CD14-positive monocyte (primary cell): ENCODE data around the gene PFN3. TPM values are rescaled to one million over a fixed set of nuclear protein-coding genes. Genes with fewer than 3 reads are reported as not detected.

Source experiments
- DNase-seq, 3 donors: peaks; one replicate each; pipeline ENCODE4 v3.0.0-alpha.2; 2011 to 2022
- H2AFZ ChIP-seq: 2 replicates; pipeline ENCODE4 v1.6.0; 2012; ENCODE audit warnings: mild to moderate bottlenecking, low read depth, low read length, inconsistent platforms; ENCODE audit not compliant: insufficient read depth, poor library complexity, severe bottlenecking
- H3K27ac ChIP-seq, 2 donors: 1 replicate in 1 of 2; 2 replicates in 1 of 2; pipeline ENCODE4 v1.5.1; 2012 to 2013; ENCODE audit warnings: low read length in 2 of 2, control low read depth in 1 of 2, inconsistent platforms in 1 of 2, low read depth in 1 of 2, mild to moderate bottlenecking in 1 of 2
- H3K27me3 ChIP-seq, 2 donors: one replicate each; pipeline versions ENCODE4 v1.6.0 to v1.6.1; 2011 to 2013; ENCODE audit warnings: low read length in 2 of 2; ENCODE audit not compliant: control insufficient read depth in 2 of 2, insufficient read depth in 2 of 2
- H3K36me3 ChIP-seq, 2 donors: replicated peaks in 1 of 2; 1 replicate in 1 of 2; 2 replicates in 1 of 2; pipeline versions ENCODE4 v1.5.1 to v1.6.1; 2012 to 2013; ENCODE audit warnings: low read length in 2 of 2, control low read depth in 1 of 2, inconsistent platforms in 1 of 2, mild to moderate bottlenecking in 1 of 2; ENCODE audit not compliant: insufficient read depth in 2 of 2, control insufficient read depth in 1 of 2
- H3K4me1 ChIP-seq, 2 donors: 1 replicate in 1 of 2; 2 replicates in 1 of 2; pipeline versions ENCODE4 v1.5.1 to v1.6.1; 2012 to 2013; ENCODE audit warnings: low read length in 2 of 2, control low read depth in 1 of 2, inconsistent platforms in 1 of 2, mild to moderate bottlenecking in 1 of 2, moderate library complexity in 1 of 2; ENCODE audit not compliant: insufficient read depth in 2 of 2, control insufficient read depth in 1 of 2
- H3K4me2 ChIP-seq: replicated peaks from 2 replicates; pipeline ENCODE3; 2012; ENCODE audit warnings: low read length, moderate library complexity, mild to moderate bottlenecking; ENCODE audit not compliant: poor library complexity, severe bottlenecking; ENCODE audit errors: extremely low read depth
- H3K4me3 ChIP-seq, 3 experiments: fragments of 200-600 bp in 1 of 3; sonication (generic) in 1 of 3; replicated peaks in 1 of 3; 1 replicate in 2 of 3; 2 replicates in 1 of 3; pipeline ENCODE4 v1.5.1; 2011 to 2013; ENCODE audit warnings: low read length in 3 of 3, mild to moderate bottlenecking in 3 of 3, control low read depth in 2 of 3, low read depth in 2 of 3, inconsistent platforms in 1 of 3, moderate library complexity in 1 of 3
- H3K79me2 ChIP-seq: 2 replicates; pipeline ENCODE4 v1.6.0; 2012; ENCODE audit warnings: mild to moderate bottlenecking, control low read depth, inconsistent platforms, low read length, moderate library complexity; ENCODE audit not compliant: insufficient read depth
- H3K9ac ChIP-seq: 2 replicates; pipeline ENCODE4 v1.6.0; 2017; ENCODE audit warnings: low read length, mild to moderate bottlenecking; ENCODE audit not compliant: insufficient read depth, poor library complexity, severe bottlenecking
- H3K9me3 ChIP-seq, 2 donors: replicated peaks in 1 of 2; 1 replicate in 1 of 2; 2 replicates in 1 of 2; pipeline versions ENCODE4 v1.5.1 to v1.6.1; 2012 to 2013; ENCODE audit warnings: low read length in 2 of 2, control low read depth in 1 of 2; ENCODE audit not compliant: control insufficient read depth in 1 of 2, insufficient read depth in 1 of 2
- H4K20me1 ChIP-seq: 2 replicates; pipeline ENCODE4 v1.6.0; 2012; ENCODE audit warnings: mild to moderate bottlenecking, low read length, control low read depth, moderate library complexity; ENCODE audit not compliant: insufficient read depth
- H3K27ac Mint-ChIP-seq, 7 donors: one replicate each; pipeline ENCODE4 v1.8.0; 2020; ENCODE audit warnings: mild to moderate bottlenecking in 7 of 7, mixed read lengths in 7 of 7, moderate library complexity in 6 of 7, inconsistent platforms in 2 of 7
- H3K27me3 Mint-ChIP-seq, 3 donors: one replicate each; pipeline ENCODE4 v1.8.0; 2021 to 2022; ENCODE audit warnings: low read depth in 3 of 3, mild to moderate bottlenecking in 3 of 3, mixed read lengths in 3 of 3, moderate library complexity in 3 of 3, inconsistent platforms in 1 of 3
- H3K36me3 Mint-ChIP-seq, 2 donors: one replicate each; pipeline ENCODE4 v1.8.0; 2020; ENCODE audit warnings: mixed read lengths in 2 of 2, inconsistent platforms in 1 of 2, mild to moderate bottlenecking in 1 of 2
- H3K4me1 Mint-ChIP-seq: one replicate; pipeline ENCODE4 v1.8.0; 2020; ENCODE audit warnings: mild to moderate bottlenecking, mixed read lengths
- H3K4me3 Mint-ChIP-seq, 2 donors: one replicate each; pipeline ENCODE4 v1.8.0; 2020; ENCODE audit warnings: mild to moderate bottlenecking in 2 of 2, mixed read lengths in 2 of 2, moderate library complexity in 1 of 2
- H3K9me3 Mint-ChIP-seq, 7 donors: one replicate each; pipeline ENCODE4 v1.8.0; 2020 to 2022; ENCODE audit warnings: mixed read lengths in 7 of 7, mild to moderate bottlenecking in 6 of 7, moderate library complexity in 6 of 7, inconsistent platforms in 2 of 7
- CTCF ChIP-seq: fragments of 200-600 bp; IDR thresholded peaks from one replicate; pipeline ENCODE4 v1.8.0; 2022; ENCODE audit warnings: antibody characterized with exemption, mild to moderate bottlenecking
- WGBS: methylation state at CpG from one replicate; pipeline ENCODE4 v1.1.5; 2013; ENCODE audit warnings: missing lambda C conversion rate; ENCODE audit not compliant: insufficient coverage; 5-methylcytosine and 5-hydroxymethylcytosine counted together
- intact Hi-C, 2 donors: fragments of 100-400 bp; cut with micrococcal nuclease; formaldehyde crosslinking; loops; one replicate each; pipeline versions ENCODE4 v1.15.0 to v1.15.1; 2023
- polyA plus RNA-seq, 3 donors: library from polyadenylated mRNA; depleted of rRNA in 1 of 3; unstranded in 2 of 3; stranded (reverse) in 1 of 3; fragments of 300-500 nt in 2 of 3; fragments of >200 nt in 1 of 3; fragmentation: Illumina TruSeq in 2 of 3; gene quantifications; 1 replicate in 2 of 3; 2 replicates in 1 of 3; pipeline ENCODE4 v1.2.3, GENCODE V29; 2012 to 2021

The PFN3 gene
- polyA plus RNA-seq, 3 donors, result not detected

GRCh38 chr5:177357146-177357458, 43.4 kb downstream of the PFN3 start:
- H3K27ac Mint-ChIP-seq, result peak overlapping the region; percentile 63 to 96 (median 94)
- peak overlapping the region in 1 of 3 experiments; percentile 96 for H3K4me3 ChIP-seq

GRCh38 chr5:177356746-177357145, 43.7 kb downstream of the PFN3 start:
- H3K4me3 ChIP-seq, result peak overlapping the region in 1 of 3 experiments; percentile 96
- H3K4me3 Mint-ChIP-seq, result peak overlapping the region; percentile 15 to 16
- peaks cover 93 to 100% of the 10 kb centered on the region in 2 donors for H3K4me1 ChIP-seq
- no peak overlapping the region for H3K27ac ChIP-seq
- peaks cover 3 to 11% (median 7%) of the 10 kb centered on the region in 7 donors for H3K9me3 Mint-ChIP-seq
- peak overlapping the region in 2 of 7 donors; percentile 32 to 86 for H3K27ac Mint-ChIP-seq
- H3K4me1 Mint-ChIP-seq, result peaks cover 91% of the 10 kb centered on the region
- peaks cover 44% of the 10 kb centered on the region for H3K79me2 ChIP-seq
- H3K9ac ChIP-seq, result no peak overlapping the region
- H3K36me3 ChIP-seq, result peaks cover 2 to 6% of the 10 kb centered on the region in 2 donors
- whole genome bisulfite sequencing, result 100% methylated on average over 1 of the region's 3 CpGs
- H3K27me3 Mint-ChIP-seq, result peaks cover 0 to 2% (median 1%) of the 10 kb centered on the region in 3 donors
- peaks cover 0 to 7% of the 10 kb centered on the region in 2 donors for H3K9me3 ChIP-seq
- intact Hi-C loops, result no loop called here
- no peak for DNase-seq
- H3K4me2 ChIP-seq, result peak overlapping the region; percentile 96
- peaks cover 13 to 24% of the 10 kb centered on the region in 2 donors for H3K36me3 Mint-ChIP-seq
- no peak for TF ChIP-seq CTCF
- no peaks in the 10 kb centered on the region for H3K27me3 ChIP-seq
- no peak overlapping the region for H2AFZ ChIP-seq
- peaks cover 35% of the 10 kb centered on the region for H4K20me1 ChIP-seq

More at GRCh38 chr5:177357146-177357458, 43.4 kb downstream of the PFN3 start:
- H3K9me3 Mint-ChIP-seq, result peaks cover 3 to 11% (median 7%) of the 10 kb centered on the region in 7 donors
- peaks cover 13 to 24% of the 10 kb centered on the region in 2 donors for H3K36me3 Mint-ChIP-seq
- no peak for TF ChIP-seq CTCF
- peak overlapping the region; percentile 89 to 95 for H3K4me3 Mint-ChIP-seq
- WGBS, result 74% methylated on average over 5 of the region's 5 CpGs
- peaks cover 45% of the 10 kb centered on the region for H3K79me2 ChIP-seq
- peaks cover 2 to 6% of the 10 kb centered on the region in 2 donors for H3K36me3 ChIP-seq
- peaks cover 38% of the 10 kb centered on the region for H4K20me1 ChIP-seq
- intact Hi-C loops, result no loop called here
- H3K4me2 ChIP-seq, result peak overlapping the region; percentile 96
- H3K9ac ChIP-seq, result no peak overlapping the region
- DNase-seq, result no peak
- no peak overlapping the region for H2AFZ ChIP-seq
- H3K4me1 Mint-ChIP-seq, result peaks cover 91% of the 10 kb centered on the region
- peaks cover 0 to 2% (median 1%) of the 10 kb centered on the region in 3 donors for H3K27me3 Mint-ChIP-seq
- H3K27me3 ChIP-seq, result no peaks in the 10 kb centered on the region
- peaks cover 0 to 7% of the 10 kb centered on the region in 2 donors for H3K9me3 ChIP-seq
- peak overlapping the region in 1 of 2 donors; percentile 87 for H3K27ac ChIP-seq
- peaks cover 94 to 100% of the 10 kb centered on the region in 2 donors for H3K4me1 ChIP-seq
